GM21576 (cell line): ENCODE measurements around the gene TMPRSS6.
"Not testable (repeated sequence)": the region's sequence is repeated elsewhere in the genome, so short reads cannot be mapped to it uniquely, and the experiment has no call there.

Experiments used
- ATAC-seq: cut with Tn5 transposase; IDR thresholded peaks from one replicate; pipeline ENCODE4 v1.9.1; 2021; ENCODE audit warnings: mild to moderate bottlenecking, moderate library complexity; ENCODE audit not compliant: unreplicated experiment

TMPRSS6 gene

DNA sequence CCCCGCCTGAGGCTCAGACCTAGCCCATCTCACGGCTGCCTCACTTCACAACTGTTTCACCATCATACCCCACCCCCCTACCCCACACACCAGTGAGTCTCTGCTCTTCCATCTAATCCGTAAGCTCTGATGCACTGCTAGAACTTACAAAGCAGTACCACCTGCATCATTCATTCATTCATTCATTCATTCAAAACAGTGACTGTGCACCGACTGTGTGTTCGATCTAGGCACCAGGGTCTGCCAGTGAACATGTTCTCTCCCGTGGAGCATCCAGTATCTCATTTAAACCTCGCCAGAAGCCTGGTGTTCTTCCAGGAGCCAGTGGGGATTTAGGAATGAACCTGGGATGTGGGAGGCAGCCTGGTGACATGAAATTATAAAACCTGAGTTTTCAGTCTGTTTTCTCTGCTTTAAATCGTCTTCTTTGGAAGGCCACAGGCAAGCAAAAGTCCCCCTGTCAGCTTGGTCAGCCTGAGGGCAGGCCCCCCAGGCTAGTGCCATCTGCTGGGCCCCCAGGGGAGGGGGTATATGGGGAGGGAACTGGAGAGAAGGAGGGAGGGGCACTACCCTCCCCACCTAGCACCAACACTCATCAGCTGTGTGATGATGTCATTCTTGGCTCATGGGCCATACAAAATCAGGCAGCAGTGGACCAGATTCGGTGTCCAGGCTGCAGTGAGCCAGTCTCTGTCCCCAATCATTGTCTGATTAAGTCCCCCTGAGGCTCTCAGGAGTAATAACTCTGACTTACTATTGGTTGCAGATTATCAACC, 18.4 kb downstream of the TMPRSS6 start:
- ATAC-seq: no peak

- no peak for ATAC-seq
These were observed 20.1 kb downstream of the TMPRSS6 start for GRCh38 chr22:37089434-37089833.

GRCh38 chr22:37088750-37089408, 20.6 kb downstream of the TMPRSS6 start:
- ATAC-seq: no peak

- ATAC-seq: no peak
These were observed 21.4 kb downstream of the TMPRSS6 start for GRCh38 chr22:37088108-37088605.

DNA sequence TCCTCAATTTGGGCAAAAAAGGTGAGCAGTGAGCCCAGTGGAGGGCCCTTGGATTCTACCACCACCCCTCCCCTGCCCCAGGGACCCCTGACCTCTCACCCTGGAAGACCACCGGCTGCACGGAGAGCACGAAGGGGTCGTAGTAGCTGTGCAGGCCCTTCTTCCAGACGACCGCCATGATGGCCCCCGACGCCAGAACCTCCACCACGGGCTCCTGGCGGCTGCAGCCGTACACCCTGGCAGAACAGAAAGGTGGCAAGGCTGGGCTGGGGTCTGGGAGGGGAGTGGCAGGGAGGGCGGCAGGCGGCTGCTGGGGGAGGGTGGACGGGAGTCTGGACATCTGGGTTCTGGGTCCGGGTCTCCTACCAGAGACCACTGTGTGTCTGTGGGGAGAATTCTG, 23.3 kb downstream of the TMPRSS6 start:
- ATAC-seq: no peak

DNA sequence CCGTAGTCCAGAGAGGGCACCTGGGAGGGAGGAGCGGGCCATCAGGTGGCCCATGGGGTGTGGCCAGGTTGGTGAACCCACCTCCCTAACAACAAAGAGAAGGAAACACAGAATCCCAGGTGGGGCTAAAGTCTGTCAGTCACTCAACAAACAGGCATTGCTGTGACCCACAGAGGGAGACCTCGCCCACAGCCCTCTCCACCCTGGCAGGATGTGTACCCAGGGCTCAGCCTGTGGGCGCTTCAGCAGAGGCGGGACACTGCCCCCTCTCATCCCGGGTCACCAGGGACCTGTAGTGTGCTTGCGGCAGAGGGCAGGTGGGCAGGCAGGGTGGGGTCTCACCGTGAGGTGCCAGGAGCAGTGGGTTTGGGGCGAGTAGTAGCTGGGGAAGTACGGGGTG, 25.1 kb downstream of the TMPRSS6 start:
- no peak for ATAC-seq

DNA sequence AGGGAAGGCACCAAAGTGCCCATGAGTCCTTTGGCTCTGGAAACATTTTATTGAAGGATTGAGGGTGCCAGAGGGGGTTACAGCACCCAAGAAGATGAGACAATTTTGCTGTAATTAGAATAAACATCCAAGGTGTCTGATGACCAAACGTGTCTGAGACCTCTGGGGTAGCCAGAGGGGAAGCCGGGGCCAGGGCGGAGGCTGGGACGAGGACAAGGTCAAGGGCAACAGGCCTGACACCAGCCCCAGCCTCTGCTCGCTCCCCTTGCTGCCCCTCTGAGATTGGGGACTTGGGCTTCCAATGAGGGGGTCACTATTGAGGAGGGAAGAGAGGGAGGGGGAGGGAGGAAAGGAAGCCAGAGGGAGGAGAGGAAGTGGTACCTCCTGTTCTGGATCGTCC, 25.6 kb downstream of the TMPRSS6 start:
- no peak for ATAC-seq

DNA sequence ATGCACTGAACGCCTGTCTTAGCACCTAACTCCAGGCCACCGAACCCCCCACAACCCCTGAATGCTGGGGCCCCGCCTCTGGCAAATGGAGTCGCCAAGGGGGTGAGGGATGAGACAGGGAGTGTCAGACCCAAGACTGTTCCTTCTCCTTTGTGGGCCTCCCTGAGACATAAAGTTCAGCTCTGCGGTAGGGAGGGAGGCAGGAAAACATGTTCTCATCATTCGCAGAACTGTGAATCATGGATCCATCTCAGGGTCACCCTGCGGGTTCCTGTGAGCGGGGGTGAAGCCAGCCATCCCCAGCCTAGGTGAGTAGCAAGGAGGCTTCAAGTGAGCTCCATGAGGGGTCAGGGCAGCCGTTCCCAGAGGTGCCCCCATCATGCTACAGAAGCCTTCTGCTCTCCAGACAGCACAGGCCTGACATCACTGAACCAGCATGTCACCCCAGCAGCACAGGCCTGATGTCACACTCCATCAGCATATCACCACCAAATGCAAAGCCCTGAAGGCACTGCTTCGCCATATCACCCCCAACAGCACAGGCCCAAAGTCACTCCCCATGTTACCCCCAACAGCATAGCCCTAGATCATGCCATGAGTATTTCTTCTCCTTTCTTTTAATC, 27.2 kb downstream of the TMPRSS6 start:
- no peak for ATAC-seq

DNA sequence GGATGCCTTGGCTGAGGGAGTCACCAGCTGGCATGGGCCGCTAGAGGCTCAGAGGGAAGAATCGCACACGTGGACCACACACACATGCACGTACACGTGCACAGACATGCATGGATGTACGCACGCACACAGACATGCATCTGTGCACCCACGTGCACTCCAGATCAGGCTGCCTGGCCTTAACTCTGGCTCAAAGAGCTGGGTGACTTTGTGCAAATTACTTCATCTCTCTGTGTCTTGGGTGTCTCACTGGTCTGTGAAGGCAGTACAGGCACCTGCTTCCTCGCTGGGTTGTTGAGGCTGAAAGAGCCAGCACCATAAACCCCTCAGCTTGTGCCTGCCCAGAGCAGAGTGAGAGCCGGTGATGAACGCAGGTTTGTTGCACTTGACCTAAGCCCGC, 28.7 kb downstream of the TMPRSS6 start:
- ATAC-seq: no peak

DNA sequence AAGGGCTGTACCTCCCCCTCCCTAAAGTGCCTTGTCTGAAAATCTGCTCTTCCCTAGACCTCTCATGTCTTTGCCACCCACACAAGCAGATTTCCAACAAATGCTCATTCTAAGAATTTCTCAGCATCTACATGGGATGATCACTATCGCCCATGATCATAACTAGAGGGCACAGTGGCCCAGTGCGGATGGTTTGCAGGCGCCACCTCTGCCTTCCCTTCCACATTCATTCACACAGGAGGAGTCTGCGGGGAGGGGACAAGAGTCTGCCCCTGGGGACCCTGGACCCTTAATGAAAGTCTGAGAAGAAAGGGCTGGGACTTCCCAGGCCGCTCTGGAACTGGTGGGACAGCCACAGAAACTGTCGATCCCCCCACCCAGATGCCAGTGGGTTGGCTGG, 29.1 kb downstream of the TMPRSS6 start:
- no peak for ATAC-seq

- ATAC-seq: no peak
These were observed 29.8 kb downstream of the TMPRSS6 start for GRCh38 chr22:37079668-37080171.

GRCh38 chr22:37079158-37079557, 30.4 kb downstream of the TMPRSS6 start:
- ATAC-seq: no peak

DNA sequence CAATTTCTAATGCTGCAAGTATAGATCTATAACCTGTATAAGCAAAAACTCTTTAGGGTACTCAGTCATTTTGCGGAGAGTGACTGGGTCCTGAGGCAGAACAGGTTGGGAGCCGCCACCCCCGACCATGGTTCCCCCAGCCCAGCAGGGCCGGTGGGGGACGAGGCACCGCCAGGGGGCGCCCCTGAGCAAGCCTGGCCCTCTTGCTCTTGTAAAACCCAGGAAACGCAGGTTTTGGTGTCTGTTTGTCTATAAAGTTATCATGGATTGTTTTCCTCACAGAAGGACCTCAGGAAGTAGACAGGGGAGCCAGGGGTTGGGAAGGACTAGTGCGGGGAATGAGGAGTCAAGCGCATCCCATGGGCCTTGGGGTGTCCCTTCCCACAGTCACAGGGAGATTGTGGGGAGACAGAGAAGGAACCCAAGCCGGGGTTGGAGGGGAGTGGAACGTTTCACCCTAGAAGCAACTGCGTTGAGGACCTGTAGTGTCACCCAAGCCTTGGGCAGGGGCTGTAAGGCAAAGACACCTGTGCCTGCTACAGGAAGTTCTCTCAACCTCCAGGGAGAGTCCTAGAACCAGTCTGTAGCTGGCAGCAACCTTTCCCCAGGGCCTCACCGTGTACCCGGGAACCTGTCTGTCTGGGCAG, 31.6 kb downstream of the TMPRSS6 start:
- no peak for ATAC-seq

GRCh38 chr22:37075822-37076433, 33.6 kb downstream of the TMPRSS6 start:
- ATAC-seq: no peak

GRCh38 chr22:37075046-37075445, 34.5 kb downstream of the TMPRSS6 start:
- no peak for ATAC-seq

DNA sequence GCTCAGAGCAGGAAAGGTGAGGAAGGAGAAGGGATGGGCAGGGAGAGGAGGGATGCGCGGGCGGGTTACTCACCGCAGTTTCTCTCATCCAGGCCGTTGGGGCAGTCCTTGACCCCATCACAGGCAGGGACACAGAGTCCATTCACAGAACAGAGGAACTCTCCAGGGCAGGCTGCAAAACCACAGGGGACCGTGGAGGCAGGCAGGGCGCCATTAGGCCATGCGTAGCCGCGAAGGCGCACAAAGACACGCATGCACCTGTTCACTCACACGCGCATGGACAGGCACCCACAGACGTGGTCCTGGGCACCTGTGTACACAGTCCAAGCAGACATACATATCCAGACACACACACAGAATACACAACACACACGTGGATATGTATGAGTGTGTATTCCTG, 35.0 kb downstream of the TMPRSS6 start:
- no peak for ATAC-seq

DNA sequence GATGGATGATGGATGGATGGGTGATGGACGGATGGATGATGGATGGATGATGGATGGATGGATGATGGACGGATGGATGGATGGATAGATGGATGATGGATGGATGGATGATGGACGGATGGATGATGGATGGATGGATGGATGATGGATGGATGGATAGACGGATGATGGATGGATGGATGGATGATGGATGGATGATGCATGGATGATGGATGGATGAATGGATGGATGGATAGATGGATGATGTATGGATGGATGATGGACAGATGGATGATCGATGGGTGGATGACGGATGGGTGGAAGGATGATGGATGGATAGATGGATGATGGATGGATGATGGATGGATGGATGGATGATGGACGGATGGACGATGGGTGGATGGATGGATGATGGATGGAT, 36.8 kb downstream of the TMPRSS6 start:
- no peak for ATAC-seq

GRCh38 chr22:37071850-37072592, 37.5 kb downstream of the TMPRSS6 start:
- not testable (repeated sequence) for ATAC-seq

DNA sequence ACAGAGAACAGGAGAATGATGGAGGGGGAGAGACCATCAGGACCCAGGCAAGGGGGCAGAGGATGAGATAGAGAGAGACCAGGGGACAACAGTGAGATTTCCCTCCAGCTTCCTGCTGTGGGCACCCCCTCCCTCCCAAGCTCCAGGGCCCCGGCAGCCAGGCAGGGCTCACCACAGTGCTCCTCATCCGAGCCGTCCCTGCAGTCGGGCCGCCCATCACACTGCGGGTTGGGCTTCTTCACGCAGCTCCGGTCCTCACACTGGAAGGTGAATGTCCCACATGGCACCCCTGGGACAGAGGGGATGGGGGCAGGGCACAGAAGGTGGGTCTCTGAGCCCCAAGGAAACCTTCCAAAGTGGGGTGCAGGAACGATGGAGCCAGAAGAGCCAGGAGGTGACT, 38.8 kb downstream of the TMPRSS6 start:
- no peak for ATAC-seq

DNA sequence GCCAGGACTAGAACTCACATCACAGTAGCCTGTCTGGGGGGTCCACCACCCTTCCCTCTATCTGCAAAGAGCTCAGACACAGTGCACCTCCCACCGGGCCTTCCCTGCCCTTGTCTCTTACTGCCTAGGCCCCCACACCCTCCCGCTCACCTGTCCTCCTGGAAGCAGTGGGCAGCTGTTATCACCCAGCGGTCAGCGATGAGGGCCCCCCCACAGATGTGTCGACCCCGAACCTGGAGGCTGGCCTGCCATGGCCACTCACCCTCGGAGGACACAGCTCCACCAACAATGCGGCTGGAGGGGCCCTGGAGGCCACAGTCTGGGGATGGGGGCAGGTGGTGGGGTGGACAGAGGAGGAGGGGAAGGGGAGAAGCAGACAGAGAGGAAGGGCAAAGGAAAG, 39.2 kb downstream of the TMPRSS6 start:
- no peak for ATAC-seq
